Upper lobe of right lung (tissue), 1 donor: ENCODE data around the gene LYRM2. TPM values are rescaled to one million over a fixed set of nuclear protein-coding genes. Genes with fewer than 3 reads are reported as not detected.

Source experiments
- ATAC-seq: fragments of 200-7000 bp; cut with Tn5 transposase; one replicate; pipeline ENCODE4 v1.9.1; 2020; ENCODE audit warnings: mild to moderate bottlenecking, moderate library complexity
- DNase-seq: peaks from one replicate; pipeline ENCODE4 v3.0.0-alpha.2; 2020
- H3K27ac ChIP-seq: fragments of 200-600 bp; one replicate; pipeline ENCODE4 v1.8.0; 2022
- H3K27me3 ChIP-seq: fragments of 200-600 bp; one replicate; pipeline ENCODE4 v1.8.0; 2022; ENCODE audit warnings: mild to moderate bottlenecking
- H3K36me3 ChIP-seq: fragments of 200-600 bp; one replicate; pipeline ENCODE4 v1.8.0; 2022
- H3K4me1 ChIP-seq: fragments of 200-600 bp; one replicate; pipeline ENCODE4 v1.8.0; 2022
- H3K4me3 ChIP-seq: fragments of 200-600 bp; one replicate; pipeline ENCODE4 v1.8.0; 2022; ENCODE audit warnings: mild to moderate bottlenecking
- H3K9me3 ChIP-seq: fragments of 200-600 bp; one replicate; pipeline ENCODE4 v1.8.0; 2022
- intact Hi-C: fragments of 100-400 bp; cut with DNase I; formaldehyde crosslinking; loops from one replicate; pipeline ENCODE4 v1.11.0; 2022
- total RNA-seq: library from RNA; stranded (reverse); fragmentation: NEBNext Ultra II Directional; extraction: Animal tissue kit (Norgen Biotek cat#: 25700); gene quantifications from one replicate; pipeline ENCODE4 v1.2.1, GENCODE V29; 2021
- TF ChIP-seq, protein P1 (sequence below): fragments of 200-600 bp; IDR thresholded peaks from one replicate; pipeline ENCODE4 v1.8.0; 2022; ENCODE audit warnings: antibody characterized with exemption
- donor health status: DM: no; HTN: yes; CAD: no; lungs with severe emphysema.

The LYRM2 gene
- total RNA-seq, 1 donor from 2014 or later: 32.9 TPM

DNA sequence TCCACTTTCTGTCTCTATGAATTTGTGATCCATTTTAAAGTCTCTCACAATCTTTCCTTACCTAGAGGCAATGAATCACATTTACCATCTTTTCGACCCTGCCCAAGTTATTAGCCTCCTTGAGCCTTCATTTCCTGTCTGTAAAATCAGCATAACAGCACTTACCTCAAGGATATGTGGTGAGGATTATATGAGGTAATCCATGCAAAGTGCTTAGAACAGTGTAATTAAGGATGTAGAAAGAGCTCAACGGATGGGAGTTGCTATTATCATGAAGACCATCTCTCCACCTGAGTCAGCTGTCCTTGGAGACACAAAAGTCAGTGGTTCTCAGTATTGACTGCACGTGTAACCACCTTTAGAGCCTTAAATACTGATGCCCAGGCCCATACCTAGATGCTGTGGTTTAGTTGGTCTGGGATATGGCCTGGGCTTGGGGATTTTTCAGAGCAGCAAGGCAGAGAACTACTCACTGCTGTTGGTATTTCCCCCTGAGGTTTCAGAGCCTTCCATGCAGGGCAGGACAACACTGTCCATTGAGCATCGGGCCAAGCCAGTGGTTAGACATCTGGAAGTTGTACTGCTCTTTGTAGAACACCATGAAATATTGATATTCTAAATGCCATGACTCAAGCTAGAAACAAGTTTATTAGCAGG, 55.8 kb downstream of the LYRM2 start:
- Histone ChIP-seq H3K36me3 (no peaks in the 10 kb centered on the region), H3K9me3 (no peaks in the 10 kb centered on the region), H3K4me3 (no peak overlapping the region), H3K4me1 (no peaks in the 10 kb centered on the region), H3K27ac (no peak overlapping the region), H3K27me3 (no peaks in the 10 kb centered on the region)
- ATAC-seq (no peak), DNase-seq (no peak)
- intact Hi-C loops: no loop called here
- TF ChIP-seq, protein P1, sequence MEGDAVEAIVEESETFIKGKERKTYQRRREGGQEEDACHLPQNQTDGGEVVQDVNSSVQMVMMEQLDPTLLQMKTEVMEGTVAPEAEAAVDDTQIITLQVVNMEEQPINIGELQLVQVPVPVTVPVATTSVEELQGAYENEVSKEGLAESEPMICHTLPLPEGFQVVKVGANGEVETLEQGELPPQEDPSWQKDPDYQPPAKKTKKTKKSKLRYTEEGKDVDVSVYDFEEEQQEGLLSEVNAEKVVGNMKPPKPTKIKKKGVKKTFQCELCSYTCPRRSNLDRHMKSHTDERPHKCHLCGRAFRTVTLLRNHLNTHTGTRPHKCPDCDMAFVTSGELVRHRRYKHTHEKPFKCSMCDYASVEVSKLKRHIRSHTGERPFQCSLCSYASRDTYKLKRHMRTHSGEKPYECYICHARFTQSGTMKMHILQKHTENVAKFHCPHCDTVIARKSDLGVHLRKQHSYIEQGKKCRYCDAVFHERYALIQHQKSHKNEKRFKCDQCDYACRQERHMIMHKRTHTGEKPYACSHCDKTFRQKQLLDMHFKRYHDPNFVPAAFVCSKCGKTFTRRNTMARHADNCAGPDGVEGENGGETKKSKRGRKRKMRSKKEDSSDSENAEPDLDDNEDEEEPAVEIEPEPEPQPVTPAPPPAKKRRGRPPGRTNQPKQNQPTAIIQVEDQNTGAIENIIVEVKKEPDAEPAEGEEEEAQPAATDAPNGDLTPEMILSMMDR: no peak

DNA sequence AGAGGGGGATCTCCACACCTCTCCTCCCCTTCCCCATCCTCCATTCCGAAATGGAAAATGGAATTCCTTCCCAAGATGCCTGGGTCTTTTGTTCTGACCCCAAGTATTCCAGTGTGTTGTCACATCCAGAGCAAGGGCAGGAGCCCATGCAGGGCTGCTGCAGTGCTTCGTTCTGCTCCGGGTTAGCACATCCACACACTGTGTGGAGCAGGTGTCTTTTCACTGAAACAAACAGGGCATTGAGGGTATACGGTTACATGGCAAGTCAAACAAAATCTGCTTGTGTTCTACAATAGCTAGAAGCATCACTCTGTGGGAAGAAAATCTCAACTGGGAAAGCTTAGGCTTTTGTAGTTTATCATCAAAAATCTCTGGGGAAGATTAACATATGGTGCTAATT, 56.9 kb downstream of the LYRM2 start:
- no peaks in the 10 kb centered on the region for H3K36me3 ChIP-seq
- no peak overlapping the region for H3K27ac ChIP-seq
- no peak overlapping the region for H3K4me3 ChIP-seq
- H3K4me1 ChIP-seq: no peaks in the 10 kb centered on the region
- no peaks in the 10 kb centered on the region for H3K27me3 ChIP-seq
- ATAC-seq: no peak
- TF ChIP-seq, protein P1: no peak
- DNase-seq: no peak
- H3K9me3 ChIP-seq: no peaks in the 10 kb centered on the region
- intact Hi-C loops: no loop called here

- no peak overlapping the region for H3K27ac ChIP-seq
- no peaks in the 10 kb centered on the region for H3K9me3 ChIP-seq
- DNase-seq (no peak), ATAC-seq (no peak)
- no peaks in the 10 kb centered on the region for H3K4me1 ChIP-seq
- no peaks in the 10 kb centered on the region for H3K27me3 ChIP-seq
- H3K4me3 ChIP-seq: no peak overlapping the region
- no peaks in the 10 kb centered on the region for H3K36me3 ChIP-seq
- intact Hi-C loops: no loop called here
- TF ChIP-seq, protein P1: no peak
Observed at GRCh38 chr6:89580997-89581666, 57.4 kb downstream of the LYRM2 start.

DNA sequence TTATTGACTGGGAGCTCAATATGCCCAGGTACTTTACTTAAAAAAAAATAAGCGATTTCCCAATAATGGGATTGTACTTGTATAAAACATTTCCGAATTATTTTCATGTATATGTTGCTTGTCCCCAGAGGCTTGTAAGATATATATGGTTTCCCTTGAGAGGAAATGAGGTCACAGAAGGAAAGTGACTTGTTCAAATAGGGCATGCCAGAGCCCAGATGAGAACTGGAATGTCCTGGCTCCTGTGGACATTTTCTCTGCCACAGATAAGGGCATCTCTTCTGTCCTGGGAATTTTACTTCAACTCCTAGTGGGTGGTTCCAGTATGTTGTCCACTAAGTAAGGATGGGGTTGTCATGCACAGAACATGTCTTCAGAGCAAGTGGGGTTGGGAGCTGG, 63.0 kb downstream of the LYRM2 start:
- no peak for DNase-seq
- Histone ChIP-seq H3K4me3 (no peak overlapping the region), H3K36me3 (no peaks in the 10 kb centered on the region), H3K4me1 (no peaks in the 10 kb centered on the region), H3K27me3 (no peaks in the 10 kb centered on the region), H3K9me3 (no peaks in the 10 kb centered on the region), H3K27ac (no peak overlapping the region)
- no peak for ATAC-seq
- TF ChIP-seq, protein P1: no peak
- intact Hi-C loops: no loop called here

DNA sequence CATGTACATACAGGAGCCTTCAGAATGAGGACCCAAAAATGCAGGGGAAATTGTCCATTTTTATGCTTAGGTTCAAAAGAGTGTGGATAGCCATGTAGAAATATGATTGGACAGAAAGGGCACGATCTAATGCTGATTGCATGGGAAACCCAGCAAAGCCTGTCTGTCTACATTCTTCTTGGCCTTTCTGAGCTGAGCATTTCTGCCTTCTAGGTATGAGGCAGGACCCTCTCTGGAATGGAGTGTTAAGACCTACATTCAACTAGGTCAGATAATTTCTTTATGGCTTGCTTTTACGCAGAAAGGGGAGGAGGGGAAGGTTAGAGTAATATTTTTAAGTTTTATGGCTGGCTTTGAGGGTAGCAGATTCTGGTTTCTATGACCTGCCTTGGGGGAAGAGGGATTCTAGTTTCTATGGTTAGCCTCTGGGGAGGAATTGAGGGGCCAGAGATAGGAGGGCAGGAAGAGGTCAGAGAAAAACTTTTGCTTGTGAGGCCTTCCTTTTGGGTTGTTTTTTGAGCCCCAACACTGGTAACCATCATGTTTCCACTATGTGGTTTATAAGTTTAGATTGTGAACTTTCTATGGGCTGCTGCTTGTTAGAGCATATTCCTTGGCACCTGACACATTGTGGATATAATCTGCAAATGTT, 63.5 kb downstream of the LYRM2 start:
- H3K27me3 ChIP-seq: no peaks in the 10 kb centered on the region
- no peak overlapping the region for H3K4me3 ChIP-seq
- no peaks in the 10 kb centered on the region for H3K9me3 ChIP-seq
- ATAC-seq (no peak), DNase-seq (no peak)
- H3K36me3 ChIP-seq: no peaks in the 10 kb centered on the region
- H3K27ac ChIP-seq: no peak overlapping the region
- intact Hi-C loops: no loop called here
- H3K4me1 ChIP-seq: no peaks in the 10 kb centered on the region
- TF ChIP-seq, protein P1: no peak
